Measurements from ENCODE around the gene GHRH. TPM values are rescaled to one million over a fixed set of nuclear protein-coding genes. Genes with fewer than 3 reads are reported as not detected.

Gene GHRH
- total RNA-seq, 1 donor from 2014 or later, result not detected

Other genes starting within 250 kb of the GHRH start
- gene RBL1, start 165.8 kb downstream of the GHRH start, total RNA-seq, result 2.7 and 3.2 TPM in 2 replicates
- gene RPN2, start 82.5 kb downstream of the GHRH start, total RNA-seq, result 178 and 216 TPM in 2 replicates
- under 0.01 and 0.13 TPM in 2 replicates for gene MROH8, start 82.3 kb downstream of the GHRH start, total RNA-seq
- 14.8 and 21.1 TPM in 2 replicates for gene MANBAL, start 27.8 kb upstream of the GHRH start, total RNA-seq
- 16.6 and 18.2 TPM in 2 replicates for gene SRC, start 84.3 kb upstream of the GHRH start, total RNA-seq